CD4-positive, alpha-beta T cell treated with Interleukin-2 at 100 ng/mL for 4 hours (primary cell): ENCODE data around the gene RNF157.
"Not testable (repeated sequence)": the region's sequence is repeated elsewhere in the genome, so short reads cannot be mapped to it uniquely, and the experiment has no call there.

ENCODE experiments used
- DNase-seq: peaks from one replicate; pipeline ENCODE4 v3.0.0-alpha.2; 2020; ENCODE audit warnings: low spot score

RNF157 gene

DNA sequence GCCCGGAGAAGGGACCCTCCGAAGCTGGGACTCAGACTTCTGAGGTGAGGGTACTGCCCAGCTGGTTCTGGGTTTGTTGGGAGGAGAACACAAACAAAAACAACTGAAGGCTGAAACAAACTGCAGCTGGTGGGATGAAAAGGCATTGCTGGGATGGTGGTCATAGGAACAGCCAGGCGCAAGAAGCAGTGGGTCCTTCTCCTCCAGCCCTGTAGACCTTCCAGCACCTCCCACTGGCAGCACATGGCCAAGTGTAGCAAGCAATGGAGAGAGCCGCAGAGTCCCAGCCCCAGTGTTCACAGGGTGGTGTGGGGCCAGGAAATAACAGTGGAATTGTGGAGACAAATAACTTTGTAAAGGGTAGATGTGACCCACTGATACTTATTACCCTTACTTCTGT, 50.6 kb downstream of the RNF157 start:
- no peak for DNase-seq

DNA sequence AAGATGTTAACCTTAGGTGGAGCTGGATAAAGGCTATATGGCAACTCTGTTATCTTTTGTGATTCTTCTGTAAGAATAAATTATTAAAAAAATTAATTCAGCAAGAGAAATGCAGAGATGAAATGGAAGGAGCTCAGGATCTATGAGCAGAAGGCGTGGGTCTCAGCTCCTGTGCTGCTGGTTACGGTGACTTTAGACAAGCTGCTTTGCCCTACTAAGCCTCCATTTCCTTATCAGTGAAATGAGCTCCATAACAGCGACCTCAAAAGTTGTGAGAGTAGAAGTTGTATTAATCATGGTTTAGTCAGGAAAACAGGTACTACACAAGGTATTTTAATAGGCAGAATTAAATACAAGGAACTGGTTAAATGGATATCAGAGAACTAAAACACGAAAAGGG, 51.0 kb downstream of the RNF157 start:
- no peak for DNase-seq

DNA sequence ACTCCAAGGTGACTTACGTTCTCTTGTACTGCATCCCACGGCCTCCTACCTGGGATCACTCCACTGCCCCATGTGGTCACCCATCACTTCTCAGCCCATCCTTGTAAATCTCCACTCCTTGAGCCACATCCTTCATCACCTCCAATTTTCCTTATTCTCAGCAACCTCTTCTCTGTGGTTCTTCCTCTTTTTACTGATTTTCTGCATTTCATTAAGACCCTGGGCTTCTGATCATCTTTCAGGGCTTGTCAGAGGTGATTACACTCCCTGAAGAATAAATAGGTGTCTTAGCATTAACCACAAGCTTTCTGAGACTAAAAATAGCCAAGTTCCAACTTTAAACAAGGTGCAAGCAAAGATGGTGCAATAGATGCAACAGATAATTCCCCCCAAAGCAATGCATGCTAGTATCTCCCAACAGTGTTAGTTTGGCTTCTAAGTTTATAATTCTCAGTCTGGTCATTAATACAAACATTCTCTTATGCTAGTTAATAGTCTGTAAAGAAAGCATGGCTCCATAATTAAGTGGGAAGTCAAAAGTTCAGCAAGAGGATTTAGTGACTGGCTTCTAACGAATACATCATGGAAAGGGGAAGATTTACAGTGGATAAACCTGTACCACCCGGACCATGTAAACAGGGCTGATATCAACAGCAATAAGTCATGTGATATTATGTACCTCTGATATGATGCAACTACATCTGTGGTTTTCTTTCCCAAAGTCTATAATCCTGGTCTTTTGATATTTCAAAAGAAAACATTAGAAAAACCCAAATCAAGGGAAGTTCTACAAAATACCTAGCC, 51.9 kb downstream of the RNF157 start:
- no peak for DNase-seq

DNA sequence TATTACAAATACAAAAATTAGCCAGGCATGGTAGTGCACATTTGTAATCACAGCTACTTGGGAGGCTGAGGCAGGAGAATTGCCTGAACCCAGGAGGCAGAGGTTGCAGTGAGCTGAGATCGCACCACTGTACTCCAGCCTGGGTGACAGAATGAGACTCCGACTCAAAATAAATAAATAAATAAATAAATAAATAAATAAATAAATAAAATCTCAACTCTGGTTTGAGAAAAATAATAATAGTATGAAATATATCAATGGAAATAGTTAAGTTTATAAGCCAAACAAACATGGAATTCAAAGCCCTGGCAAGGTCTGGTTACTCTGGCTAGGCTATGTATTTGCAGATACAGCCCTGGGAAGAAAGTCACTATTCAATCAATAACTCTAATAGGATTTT, 53.5 kb downstream of the RNF157 start:
- DNase-seq = not testable (repeated sequence)

DNA sequence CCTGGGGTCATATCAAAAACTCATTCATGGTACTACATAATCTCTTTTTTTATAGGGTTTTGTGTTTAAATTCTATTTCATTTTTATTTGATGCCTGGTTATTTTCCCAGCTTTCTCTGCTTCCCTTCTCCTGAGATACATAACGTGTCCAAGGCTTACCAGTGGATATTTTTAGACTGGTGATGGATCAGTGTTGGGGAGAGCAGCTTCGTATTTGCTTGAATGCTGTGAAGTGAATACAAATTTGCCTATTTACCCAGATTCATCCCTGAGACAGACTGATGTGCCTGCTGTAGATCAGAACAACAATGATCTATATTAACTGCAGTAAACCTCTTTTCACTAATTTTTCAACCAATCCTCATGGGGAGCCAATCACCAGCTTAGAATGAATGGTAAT, 56.0 kb downstream of the RNF157 start:
- no peak for DNase-seq

DNA sequence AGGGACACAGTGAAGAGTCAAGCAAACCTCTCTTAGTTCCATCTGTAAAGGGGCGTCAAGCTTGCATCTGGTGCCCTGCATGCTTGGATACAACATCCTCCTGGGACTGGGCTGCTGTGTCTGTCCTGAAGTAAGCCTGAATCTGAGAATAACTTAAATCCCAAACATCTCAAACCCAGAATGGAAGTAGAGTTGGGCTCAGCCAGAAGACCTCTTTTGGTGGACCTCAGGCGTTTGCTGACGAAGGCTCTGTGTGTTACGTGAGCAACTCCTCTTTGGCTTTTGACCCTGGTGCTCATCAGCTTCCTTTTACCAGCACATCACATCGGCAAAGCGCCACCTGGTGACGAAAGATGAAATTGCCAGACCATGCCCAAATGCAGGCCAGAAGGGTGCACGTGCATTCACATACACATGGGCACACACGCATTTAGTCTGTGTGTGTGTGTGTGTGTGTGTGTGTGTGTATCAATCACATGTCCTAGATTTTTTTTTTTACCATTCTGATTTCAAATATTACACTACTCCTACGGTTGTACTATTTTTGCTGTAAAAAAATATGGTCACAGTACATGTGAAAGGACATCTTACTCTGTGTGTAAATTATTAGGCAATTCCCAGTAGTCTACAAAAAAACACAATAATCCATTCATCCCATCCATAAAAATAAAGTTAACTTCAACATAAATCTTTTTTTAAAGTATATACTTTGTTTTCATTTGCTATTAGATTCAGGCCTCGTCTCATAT, 58.1 kb downstream of the RNF157 start:
- peak; percentile 97 for DNase-seq

DNA sequence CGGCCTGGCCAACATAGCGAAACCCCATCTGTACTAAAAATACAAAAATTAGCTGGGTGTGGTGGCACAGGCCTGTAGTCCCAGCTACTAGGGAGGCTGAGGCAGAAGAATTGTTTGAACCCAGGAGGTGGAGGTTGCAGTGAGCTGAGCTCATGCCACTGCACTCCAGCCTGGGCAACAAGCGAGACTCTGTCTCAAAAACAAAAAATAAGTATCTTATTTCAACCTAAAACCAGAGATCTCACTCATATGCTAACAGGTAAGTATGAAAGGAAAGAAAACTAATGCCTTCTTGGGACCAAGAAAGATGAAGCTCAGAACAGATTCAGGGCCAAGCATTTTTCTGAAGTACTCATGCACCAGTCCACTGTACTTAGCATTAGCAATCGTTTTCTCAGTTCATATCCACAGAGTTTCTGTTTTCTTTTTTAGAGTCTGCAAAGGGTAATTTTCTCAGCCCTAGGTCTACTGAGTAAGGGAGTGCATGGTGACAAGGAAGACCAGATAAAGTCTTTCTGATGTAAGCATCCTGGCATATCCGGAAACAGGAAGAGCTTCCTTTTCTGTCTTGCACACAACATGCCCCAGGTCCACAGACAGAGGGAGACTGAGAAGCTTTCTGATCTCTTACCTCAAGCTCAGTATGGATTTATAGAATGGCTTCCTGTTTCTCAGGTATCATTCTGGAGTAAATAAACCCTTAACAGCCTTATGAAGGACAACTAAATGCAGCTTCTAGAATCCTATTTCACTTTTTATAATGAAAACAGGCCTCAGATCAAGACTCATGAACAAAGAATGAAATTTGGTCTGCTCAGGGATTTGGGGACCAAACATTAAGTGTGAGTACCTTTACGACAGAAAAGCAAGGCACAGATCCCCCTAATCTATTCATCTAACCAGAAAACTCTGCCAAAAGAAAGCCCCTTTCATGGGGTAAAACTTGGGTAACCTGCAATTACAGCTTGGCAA, 60.5 kb downstream of the RNF157 start:
- DNase-seq = peak; percentile 63

DNA sequence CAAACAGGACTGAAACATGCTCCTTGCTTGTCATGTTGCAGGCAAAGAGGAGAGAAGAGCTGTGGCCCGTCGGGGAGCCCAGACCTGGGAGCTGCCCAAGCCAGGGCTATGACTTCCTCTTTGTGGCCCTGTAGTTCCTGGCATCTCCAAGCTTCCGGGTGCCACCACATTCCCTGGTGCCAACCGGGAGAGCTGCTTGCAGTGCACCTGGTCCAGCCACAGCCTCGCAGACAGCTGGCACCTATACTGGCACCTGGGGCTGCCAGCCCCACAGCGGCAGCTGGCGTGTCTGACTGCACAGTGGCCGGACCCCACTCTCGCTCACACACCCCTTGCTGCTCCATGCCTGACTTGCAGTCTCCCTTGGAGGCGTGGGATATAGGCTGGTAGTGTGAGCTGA, 62.2 kb downstream of the RNF157 start:
- no peak for DNase-seq

DNA sequence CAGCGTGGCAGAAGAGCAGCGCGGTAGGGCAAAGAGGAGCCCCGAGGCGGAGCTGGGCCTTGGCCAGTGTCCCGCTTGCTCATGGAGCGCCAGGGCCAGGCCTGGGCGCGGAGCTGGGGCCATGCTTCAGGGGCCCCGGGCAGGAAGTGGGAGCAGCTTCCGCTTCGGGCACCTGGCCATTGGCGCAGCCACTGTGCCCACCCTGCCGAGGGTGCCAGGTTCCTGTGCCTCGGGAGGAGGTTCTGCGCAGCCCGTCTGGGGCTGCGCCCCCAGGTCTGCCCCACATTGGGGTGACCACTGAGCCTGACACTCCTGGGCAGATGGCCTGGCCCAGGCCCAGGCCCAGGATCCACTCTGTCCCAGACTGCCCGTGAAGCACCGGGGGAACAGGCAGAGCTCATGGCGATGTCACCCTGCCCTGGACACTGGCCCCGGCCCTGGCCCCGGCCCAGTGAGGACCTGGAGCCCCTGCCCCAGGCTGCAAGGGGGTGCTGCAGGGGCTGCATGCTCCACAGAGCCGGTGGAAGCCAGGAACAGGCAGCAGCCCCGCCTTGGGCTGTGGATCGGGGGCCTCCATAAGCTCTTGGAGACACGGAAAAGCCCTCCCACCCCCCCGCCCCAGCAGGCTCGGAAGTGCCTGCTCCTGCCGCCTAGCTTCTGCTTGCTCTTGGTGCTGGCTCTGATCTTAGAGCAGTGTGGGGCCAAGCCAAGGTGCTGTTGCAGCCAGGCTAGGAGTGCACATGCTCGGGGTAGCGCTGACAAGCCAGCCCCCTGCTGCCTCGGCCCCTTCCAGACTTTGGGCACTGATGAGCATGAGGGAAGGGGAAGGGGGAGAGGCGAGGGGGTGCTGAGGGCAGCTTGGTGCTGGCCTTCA, 63.4 kb downstream of the RNF157 start:
- no peak for DNase-seq

DNA sequence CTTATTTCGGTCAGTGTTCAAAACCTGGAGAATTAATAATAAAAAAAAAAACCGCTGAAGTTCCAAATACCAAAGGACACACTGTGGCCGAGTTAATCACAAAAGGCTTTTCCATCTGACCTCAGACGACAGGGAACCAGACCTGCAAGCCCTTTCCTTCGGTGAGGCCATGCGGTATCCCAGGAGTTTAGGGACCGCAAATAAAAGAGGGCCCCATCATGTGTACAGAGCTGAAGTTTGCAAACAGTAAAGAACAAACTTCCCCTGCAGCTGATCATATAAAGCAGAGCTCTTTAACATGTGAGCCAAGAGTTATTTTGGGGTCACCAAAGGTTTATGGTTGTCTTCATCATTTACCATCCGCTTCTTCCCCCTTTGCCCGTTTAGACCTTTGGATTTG, 66.3 kb downstream of the RNF157 start:
- no peak for DNase-seq

DNA sequence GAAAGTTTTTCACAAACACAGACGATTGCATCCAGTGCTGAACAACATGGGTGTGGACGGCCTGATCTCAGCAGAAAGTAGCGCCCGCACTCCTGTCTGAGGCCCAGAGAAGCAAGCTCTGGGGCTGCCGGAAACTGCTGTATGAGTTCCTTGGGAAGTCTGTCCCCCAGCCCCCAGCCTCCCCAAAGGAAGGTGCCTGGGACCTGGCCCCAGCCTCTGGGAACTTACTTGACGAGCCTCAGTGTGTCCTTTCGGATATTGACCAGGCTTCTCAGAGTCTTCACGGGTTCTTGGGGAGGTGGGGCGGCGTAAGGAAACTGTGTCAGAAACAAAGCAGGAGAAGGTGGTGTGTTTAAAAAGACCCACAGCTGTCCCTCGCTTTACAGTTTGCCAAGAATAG, 66.8 kb downstream of the RNF157 start:
- no peak for DNase-seq

DNA sequence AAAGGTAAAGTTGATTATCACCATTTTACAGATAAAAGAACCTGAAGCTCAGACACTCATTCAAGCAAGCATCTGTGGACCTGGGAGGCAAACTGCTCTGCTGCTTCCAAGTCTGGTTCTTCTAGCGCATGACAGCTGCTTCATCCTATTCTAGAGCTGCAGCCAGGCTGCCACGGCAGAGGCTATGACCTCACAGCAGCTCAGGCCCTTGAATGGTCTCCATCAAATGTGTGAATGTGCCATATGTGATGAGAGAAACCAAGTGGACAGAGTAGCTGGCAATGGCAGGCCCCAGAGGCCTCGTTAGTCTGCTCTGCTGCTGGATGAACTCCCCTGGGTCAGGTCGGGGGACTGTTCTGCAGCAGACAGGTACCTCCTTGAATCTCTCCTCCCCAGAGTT, 68.6 kb downstream of the RNF157 start:
- no peak for DNase-seq

DNA sequence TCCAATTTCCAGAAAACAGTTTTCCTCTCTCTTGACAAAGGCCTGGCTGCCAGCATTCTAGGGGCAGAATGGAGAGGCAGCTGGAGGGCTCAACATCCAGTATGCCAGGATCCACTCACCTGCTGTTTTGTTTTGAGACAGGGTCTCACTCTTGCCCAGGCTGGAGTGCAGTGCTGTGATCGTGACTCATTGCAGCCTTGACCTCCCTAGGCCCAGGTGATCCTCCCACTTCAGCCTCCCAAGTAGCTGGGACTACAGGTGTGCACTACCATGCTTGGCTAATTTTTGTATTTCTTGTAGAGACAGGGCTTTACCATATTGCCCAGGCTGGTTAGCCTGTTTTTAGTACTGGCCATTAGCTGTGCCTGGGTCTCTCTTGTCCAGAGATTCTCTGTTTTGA, 70.2 kb downstream of the RNF157 start:
- DNase-seq = no peak

DNA sequence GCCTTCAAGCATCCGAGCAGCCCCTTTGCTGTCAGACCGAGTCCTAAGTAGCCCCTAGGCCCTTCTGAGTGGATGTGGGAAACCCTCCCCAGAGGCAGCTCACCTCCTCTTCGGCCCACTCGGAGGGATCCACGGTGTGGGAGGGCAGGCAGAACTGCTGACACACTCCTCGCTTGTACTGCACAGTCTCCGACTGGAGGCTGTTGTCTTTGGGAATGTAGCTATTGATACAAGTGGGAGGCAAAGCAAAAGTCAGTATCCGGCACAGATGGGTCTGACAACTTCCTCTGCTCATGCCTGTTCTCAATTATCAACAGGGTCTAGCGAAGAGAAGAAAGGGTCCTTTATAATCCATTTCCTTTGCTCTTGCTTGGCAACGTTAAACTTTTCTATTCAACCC, 73.4 kb downstream of the RNF157 start:
- DNase-seq = no peak

DNA sequence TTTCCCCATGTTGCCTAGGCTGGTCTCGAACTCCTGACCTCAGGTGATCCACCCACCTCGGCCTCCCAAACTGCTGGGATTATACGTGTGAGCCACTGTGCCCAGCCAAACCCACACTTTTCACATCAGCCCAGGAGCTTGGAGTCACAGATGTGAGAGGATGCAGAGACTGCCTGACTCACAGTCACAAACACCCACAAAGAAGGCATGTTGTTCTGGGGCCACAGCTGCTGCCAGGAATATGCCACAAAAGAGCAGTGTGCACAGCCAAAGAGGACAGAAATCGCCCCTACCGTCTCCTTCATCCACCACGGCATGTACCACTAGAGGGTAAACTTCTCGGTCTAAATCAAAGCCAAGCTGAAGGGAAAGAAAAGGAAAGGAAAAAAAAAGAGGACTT, 74.1 kb downstream of the RNF157 start:
- no peak for DNase-seq

DNA sequence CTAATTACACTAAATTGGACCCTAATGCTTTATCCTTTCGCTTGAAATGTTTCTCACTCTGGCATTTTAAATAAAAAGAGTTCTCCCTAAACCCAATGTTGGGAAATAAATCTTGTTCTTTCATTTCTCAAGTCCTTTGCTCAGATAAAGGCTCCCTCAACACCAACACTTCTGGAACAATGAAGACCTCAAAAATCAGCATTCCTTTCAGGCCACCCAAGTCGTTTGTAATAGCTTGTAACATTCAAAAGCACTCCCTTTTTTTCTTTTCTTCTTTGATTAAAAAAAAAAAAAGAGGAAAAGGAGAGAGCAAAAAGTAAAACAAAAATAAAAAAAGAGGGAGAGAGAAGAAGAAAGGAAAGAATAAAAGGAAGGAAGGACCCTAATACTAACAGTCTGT, 76.0 kb downstream of the RNF157 start:
- no peak for DNase-seq

DNA sequence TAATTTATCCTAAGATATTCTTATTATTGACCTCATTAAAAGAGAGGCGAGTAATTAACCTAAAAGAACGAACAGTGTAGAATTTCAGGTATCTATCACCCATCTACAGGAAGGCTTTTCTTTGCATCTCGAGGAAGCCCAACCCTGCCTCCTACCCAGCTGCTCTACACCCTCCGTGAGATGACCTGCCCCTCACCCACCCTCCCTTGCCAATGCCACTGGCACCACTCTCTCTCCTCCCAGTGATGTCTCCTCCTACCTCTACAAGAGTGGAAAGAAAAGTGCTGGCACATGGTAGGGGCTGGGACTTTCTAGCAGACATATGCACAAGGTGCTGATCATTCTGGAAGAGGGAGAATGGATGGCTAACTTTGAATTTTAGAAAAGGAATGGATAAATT, 76.4 kb downstream of the RNF157 start:
- no peak for DNase-seq

DNA sequence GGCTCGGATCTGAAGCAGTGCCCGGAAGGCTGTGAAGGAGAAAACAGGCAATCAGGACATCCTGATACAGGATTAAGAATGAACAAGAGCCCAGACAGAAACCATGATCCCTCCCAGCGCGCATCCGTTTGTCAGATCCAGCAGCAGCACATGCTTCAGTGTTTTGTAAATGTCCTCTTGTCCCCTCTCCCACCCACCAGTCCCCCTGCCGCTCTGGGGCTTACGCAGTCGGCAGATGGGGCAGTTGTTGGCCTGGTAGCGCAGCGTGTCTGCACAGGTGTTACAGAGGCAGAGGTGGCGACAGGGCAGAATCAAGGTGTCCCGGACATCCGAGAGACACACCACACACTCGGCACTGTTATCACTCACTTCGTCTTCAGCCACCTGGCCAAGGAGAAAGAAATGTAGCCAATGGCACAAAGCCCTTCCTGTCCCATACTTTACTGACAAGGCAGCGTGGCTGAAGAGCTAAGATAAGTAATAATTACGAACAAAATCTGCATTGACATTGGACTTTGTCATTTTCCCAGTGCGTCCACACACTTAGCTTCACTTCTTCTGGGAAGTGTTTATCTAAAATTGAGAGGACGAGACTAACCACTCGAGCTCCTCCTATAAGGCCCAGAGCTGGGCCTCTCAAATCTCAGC, 78.5 kb downstream of the RNF157 start:
- no peak for DNase-seq

DNA sequence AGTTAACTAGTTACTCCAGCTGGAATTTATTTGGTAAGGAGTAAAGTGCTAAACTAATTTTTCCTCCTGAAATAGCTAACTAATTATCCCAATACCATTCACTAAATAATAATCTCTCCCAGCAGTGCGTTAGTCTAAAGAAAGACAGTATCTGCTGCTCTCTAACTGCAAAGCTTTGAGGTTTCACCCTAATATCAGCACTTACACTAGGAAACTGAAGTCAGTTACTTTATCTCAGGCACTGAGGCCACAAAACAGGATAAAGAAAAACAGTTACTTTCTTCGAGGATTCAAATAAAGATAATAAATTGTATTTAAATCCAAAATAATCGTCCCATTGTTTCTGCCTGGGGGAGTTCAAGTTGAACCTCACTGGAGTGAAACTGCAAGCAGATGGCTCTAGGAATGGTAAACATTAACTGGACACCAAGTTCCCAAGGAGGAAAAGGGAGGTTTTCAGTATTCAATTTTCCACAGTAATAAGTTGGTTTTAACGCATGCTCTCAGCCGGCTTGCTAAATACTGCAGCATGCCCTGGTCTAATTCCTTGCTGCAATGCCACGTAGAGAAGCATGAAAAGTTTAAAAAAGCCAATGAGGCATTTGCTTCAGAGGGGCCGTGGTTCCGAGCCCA, 79.3 kb downstream of the RNF157 start:
- DNase-seq = no peak

DNA sequence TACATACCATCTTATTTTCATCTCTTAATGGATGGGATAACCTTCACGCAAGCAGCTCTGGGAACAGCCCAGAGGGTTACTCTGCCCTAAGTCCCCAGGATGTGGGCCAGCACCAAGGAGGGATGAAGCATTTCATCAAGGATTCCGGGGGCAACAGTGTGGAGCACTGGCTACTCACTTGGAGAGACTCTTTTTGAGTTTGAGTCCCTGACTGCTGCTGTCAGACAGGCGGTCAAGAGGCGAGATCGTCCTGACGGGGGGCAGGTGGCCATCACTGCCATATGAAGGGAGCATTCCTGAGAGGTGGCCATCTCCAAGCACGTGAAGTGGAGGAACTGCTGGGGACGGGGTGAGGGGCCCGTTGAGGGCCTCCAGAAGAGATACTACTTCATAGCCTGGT, 81.1 kb downstream of the RNF157 start:
- no peak for DNase-seq

DNA sequence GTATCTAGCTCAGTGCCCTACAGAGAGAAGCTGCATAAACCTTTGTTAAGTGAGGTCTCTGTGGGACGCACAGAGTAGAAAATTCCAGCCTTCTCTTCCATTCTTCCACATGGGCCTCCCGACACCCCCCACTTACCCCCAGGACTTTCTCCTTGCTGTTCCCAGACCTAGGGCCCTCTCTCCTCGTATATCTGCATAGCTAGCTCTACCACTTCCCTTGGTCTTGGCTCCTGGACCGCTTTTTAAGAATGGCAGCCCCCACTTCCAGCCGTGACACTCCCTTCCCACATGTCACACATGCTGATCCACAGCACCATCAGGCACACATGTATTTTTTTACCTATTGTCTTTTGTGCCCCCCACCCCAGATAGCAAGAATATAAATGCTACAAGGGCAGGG, 82.5 kb downstream of the RNF157 start:
- DNase-seq = no peak
